HepG2 (cell line): ENCODE measurements around the gene TAF6. TPM values are rescaled to one million over a fixed set of nuclear protein-coding genes. Genes with fewer than 3 reads are reported as not detected.

Experiments used
- ARHGAP35 ChIP-seq: sonication (generic); formaldehyde crosslinking; IDR thresholded peaks from 2 replicates; pipeline ENCODE4 v1.9.0; 2022; ENCODE audit warnings: mild to moderate bottlenecking, inconsistent platforms, moderate library complexity, missing genetic modification reagents, borderline replicate concordance
- FOSL2 ChIP-seq: sonication (generic); formaldehyde crosslinking; IDR thresholded peaks from 2 replicates; pipeline ENCODE4 v1.4.0; 2020; ENCODE audit warnings: missing genetic modification reagents
- HNF4A ChIP-seq: sonication (generic); formaldehyde crosslinking; IDR thresholded peaks from 2 replicates; pipeline ENCODE4 v1.4.0; 2020; ENCODE audit warnings: missing genetic modification reagents
- KDM3A ChIP-seq: IDR thresholded peaks from 2 replicates; pipeline ENCODE4 v1.6.1; 2018; ENCODE audit warnings: low read depth, missing compliant biosample characterization
- KLF6 ChIP-seq: IDR thresholded peaks from 2 replicates; pipeline ENCODE4 v1.8.0; 2016; ENCODE audit warnings: missing biosample characterization, missing genetic modification reagents
- TBX3 ChIP-seq: fragments of 450-650 bp; IDR thresholded peaks from 2 replicates; pipeline ENCODE4 v1.6.1; 2017; ENCODE audit warnings: antibody characterized with exemption, mild to moderate bottlenecking, inconsistent platforms, borderline replicate concordance
- ZBTB38 ChIP-seq: sonication (generic); formaldehyde crosslinking; IDR thresholded peaks from 2 replicates; pipeline ENCODE4 v1.5.1; 2020; ENCODE audit warnings: mild to moderate bottlenecking, missing genetic modification reagents
- ZNF232 ChIP-seq: sonication (generic); formaldehyde crosslinking; IDR thresholded peaks from 2 replicates; pipeline ENCODE4 v1.4.0; 2020; ENCODE audit warnings: missing genetic modification reagents, borderline replicate concordance
- ZNF629 ChIP-seq: sonication (generic); formaldehyde crosslinking; conservative IDR thresholded peaks from 2 replicates; pipeline ENCODE4 v1.5.0; 2020; ENCODE audit warnings: missing genetic modification reagents
- ZNF879 ChIP-seq: sonication (generic); formaldehyde crosslinking; IDR thresholded peaks from 2 replicates; pipeline ENCODE4 v1.8.1; 2023; ENCODE audit warnings: missing genetic modification reagents
- polyA plus RNA-seq, 8 experiments: library from polyadenylated mRNA; depleted of rRNA in 3 of 8; stranded (reverse) in 7 of 8; unstranded in 1 of 8; fragments of >200 nt; fragmentation: Illumina TruSeq in 4 of 8; extraction: Trizol in 4 of 8; gene quantifications; 2 replicates each; pipeline versions ENCODE4 v1.2.1 to v1.2.3, GENCODE V29; 2011 to 2016; ENCODE audit warnings: low read depth in 4 of 8, missing spikeins in 1 of 8, mixed read lengths in 1 of 8; ENCODE audit not compliant: insufficient read depth in 1 of 8
- total RNA-seq, 5 experiments: library from RNA; depleted of rRNA; stranded (reverse); fragments of >200 nt; fragmentation: Illumina TruSeq; extraction: Trizol; gene quantifications; 2 replicates each; pipeline ENCODE4 v1.2.3, GENCODE V29; 2016; ENCODE audit warnings: low read depth in 1 of 5
- TF ChIP-seq, protein P1 (sequence below), 2 experiments: IDR thresholded peaks; 2 replicates each; pipeline ENCODE4 v1.6.1; 2011 to 2012; ENCODE audit warnings: low read length in 2 of 2, borderline replicate concordance in 1 of 2, low read depth in 1 of 2, mild to moderate bottlenecking in 1 of 2, moderate library complexity in 1 of 2
- TF ChIP-seq, protein P2 (sequence below): sonication (generic); formaldehyde crosslinking; conservative IDR thresholded peaks from 2 replicates; pipeline ENCODE4 v1.4.0; 2020; ENCODE audit warnings: missing genetic modification reagents
- TF ChIP-seq, protein P3 (sequence below), 2 experiments: sonication (generic) in 1 of 2; formaldehyde crosslinking in 1 of 2; IDR thresholded peaks; 2 replicates each; pipeline versions ENCODE4 v1.4.0 to v1.6.1; 2016 to 2020; ENCODE audit warnings: borderline replicate concordance in 1 of 2, low read depth in 1 of 2, mild to moderate bottlenecking in 1 of 2, missing genetic modification reagents in 1 of 2
- TF ChIP-seq, protein P4 (sequence below): sonication (generic); formaldehyde crosslinking; IDR thresholded peaks from 2 replicates; pipeline ENCODE4 v1.5.1; 2020; ENCODE audit warnings: mild to moderate bottlenecking, missing genetic modification reagents, moderate library complexity

Gene TAF6
- total and polyA plus RNA-seq, 2 of the 13 experiments (the other 11 are each of a cell fraction or from before 2014, with no cell fraction given): 12.9 to 18.8 TPM

DNA sequence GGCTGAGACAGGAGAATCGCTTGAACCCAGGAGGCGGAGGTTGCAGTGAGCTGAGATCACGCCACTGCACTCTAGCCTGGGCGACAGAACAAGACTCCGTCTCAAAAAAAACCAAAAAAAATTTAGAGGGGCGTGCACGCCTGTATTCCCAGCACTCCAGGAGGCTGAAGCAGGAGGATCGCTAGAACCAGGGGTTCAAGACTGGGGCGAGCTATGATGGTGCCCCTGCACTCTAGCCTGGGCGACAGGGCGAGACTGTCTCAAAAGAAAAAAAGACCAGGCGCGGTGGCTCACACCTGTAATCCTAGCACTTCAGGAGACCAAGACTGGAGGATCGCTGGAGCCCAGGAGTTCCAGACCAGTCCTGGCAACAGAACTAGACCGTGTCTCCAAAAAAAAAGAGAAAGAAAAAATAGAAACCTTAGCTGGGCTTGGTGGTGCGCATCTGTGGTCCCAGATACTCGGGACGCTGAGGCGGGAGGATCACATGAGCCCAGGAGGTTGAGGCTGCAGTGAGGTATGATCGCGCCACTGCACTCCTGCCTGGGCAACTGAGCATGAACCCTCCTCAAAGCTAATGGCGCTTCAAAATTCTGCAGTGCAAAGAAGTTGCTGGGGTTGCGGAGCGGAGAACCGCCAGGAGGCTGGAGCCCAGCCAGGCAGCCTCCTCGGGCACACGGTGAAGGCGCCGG lies 7.2 kb upstream of the TAF6 start (continued):
- TF ChIP-seq, protein P1, sequence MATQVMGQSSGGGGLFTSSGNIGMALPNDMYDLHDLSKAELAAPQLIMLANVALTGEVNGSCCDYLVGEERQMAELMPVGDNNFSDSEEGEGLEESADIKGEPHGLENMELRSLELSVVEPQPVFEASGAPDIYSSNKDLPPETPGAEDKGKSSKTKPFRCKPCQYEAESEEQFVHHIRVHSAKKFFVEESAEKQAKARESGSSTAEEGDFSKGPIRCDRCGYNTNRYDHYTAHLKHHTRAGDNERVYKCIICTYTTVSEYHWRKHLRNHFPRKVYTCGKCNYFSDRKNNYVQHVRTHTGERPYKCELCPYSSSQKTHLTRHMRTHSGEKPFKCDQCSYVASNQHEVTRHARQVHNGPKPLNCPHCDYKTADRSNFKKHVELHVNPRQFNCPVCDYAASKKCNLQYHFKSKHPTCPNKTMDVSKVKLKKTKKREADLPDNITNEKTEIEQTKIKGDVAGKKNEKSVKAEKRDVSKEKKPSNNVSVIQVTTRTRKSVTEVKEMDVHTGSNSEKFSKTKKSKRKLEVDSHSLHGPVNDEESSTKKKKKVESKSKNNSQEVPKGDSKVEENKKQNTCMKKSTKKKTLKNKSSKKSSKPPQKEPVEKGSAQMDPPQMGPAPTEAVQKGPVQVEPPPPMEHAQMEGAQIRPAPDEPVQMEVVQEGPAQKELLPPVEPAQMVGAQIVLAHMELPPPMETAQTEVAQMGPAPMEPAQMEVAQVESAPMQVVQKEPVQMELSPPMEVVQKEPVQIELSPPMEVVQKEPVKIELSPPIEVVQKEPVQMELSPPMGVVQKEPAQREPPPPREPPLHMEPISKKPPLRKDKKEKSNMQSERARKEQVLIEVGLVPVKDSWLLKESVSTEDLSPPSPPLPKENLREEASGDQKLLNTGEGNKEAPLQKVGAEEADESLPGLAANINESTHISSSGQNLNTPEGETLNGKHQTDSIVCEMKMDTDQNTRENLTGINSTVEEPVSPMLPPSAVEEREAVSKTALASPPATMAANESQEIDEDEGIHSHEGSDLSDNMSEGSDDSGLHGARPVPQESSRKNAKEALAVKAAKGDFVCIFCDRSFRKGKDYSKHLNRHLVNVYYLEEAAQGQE (IDR thresholded peaks at IDR 0.05; ENCODE audit: borderline replicate concordance in 1 of 2, low read depth in 1 of 2, low read length in 2 of 2): no peak
- TF ChIP-seq HNF4A (CRISPR knock-in tag): no peak
- no peak for TF ChIP-seq FOSL2 (CRISPR knock-in tag)
- no peak for TF ChIP-seq ZNF232 (CRISPR knock-in tag)
- TF ChIP-seq ARHGAP35 (CRISPR knock-in tag): no peak
- TF ChIP-seq ZNF879 (CRISPR knock-in tag): 0 out of 2 replicates have a peak, but pooled peaks have one; percentile 30
- TF ChIP-seq, protein P2, sequence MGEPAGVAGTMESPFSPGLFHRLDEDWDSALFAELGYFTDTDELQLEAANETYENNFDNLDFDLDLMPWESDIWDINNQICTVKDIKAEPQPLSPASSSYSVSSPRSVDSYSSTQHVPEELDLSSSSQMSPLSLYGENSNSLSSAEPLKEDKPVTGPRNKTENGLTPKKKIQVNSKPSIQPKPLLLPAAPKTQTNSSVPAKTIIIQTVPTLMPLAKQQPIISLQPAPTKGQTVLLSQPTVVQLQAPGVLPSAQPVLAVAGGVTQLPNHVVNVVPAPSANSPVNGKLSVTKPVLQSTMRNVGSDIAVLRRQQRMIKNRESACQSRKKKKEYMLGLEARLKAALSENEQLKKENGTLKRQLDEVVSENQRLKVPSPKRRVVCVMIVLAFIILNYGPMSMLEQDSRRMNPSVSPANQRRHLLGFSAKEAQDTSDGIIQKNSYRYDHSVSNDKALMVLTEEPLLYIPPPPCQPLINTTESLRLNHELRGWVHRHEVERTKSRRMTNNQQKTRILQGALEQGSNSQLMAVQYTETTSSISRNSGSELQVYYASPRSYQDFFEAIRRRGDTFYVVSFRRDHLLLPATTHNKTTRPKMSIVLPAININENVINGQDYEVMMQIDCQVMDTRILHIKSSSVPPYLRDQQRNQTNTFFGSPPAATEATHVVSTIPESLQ (CRISPR knock-in tag): no peak
- no peak; the same call in 1 of the 2 replicates for TF ChIP-seq KLF6 (CRISPR knock-in tag)
- no peak for TF ChIP-seq TBX3
- TF ChIP-seq ZNF629 (CRISPR knock-in tag): peak; percentile 93
- 0 out of 2 replicates have a peak, but pooled peaks have one; percentile 10 for TF ChIP-seq ZBTB38 (CRISPR knock-in tag)
- TF ChIP-seq, protein P3, sequence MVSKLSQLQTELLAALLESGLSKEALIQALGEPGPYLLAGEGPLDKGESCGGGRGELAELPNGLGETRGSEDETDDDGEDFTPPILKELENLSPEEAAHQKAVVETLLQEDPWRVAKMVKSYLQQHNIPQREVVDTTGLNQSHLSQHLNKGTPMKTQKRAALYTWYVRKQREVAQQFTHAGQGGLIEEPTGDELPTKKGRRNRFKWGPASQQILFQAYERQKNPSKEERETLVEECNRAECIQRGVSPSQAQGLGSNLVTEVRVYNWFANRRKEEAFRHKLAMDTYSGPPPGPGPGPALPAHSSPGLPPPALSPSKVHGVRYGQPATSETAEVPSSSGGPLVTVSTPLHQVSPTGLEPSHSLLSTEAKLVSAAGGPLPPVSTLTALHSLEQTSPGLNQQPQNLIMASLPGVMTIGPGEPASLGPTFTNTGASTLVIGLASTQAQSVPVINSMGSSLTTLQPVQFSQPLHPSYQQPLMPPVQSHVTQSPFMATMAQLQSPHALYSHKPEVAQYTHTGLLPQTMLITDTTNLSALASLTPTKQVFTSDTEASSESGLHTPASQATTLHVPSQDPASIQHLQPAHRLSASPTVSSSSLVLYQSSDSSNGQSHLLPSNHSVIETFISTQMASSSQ (IDR thresholded peaks at IDR 0.05; ENCODE audit: low read depth): no peak
- TF ChIP-seq, protein P3 (CRISPR knock-in tag; IDR thresholded peaks at IDR 0.05; ENCODE audit: borderline replicate concordance): 0 out of 2 replicates have a peak, but pooled peaks have one; percentile 9
- TF ChIP-seq, protein P4, sequence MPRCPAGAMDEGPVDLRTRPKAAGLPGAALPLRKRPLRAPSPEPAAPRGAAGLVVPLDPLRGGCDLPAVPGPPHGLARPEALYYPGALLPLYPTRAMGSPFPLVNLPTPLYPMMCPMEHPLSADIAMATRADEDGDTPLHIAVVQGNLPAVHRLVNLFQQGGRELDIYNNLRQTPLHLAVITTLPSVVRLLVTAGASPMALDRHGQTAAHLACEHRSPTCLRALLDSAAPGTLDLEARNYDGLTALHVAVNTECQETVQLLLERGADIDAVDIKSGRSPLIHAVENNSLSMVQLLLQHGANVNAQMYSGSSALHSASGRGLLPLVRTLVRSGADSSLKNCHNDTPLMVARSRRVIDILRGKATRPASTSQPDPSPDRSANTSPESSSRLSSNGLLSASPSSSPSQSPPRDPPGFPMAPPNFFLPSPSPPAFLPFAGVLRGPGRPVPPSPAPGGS (CRISPR knock-in tag): no peak
- 0 out of 2 replicates have a peak, but pooled peaks have one; percentile 37 for TF ChIP-seq KDM3A (CRISPR knock-in tag)
